OCI-LY1 (cell line): ENCODE data around the gene FAM3D.

ENCODE experiments used
- H2AFZ ChIP-seq: fragments of 200-600 bp; sonication (generic), shearing (Covaris generic); 2 replicates; pipeline ENCODE4 v1.6.0; 2014; ENCODE audit warnings: antibody characterized with exemption, mild to moderate bottlenecking, low read length
- H3F3A ChIP-seq: fragments of 200-600 bp; sonication (generic), shearing (Covaris generic); 2 replicates; pipeline ENCODE4 v1.6.0; 2014; ENCODE audit warnings: mild to moderate bottlenecking, antibody characterized with exemption, low read length, moderate library complexity; ENCODE audit not compliant: insufficient read depth
- H3K27ac ChIP-seq: fragments of 200-600 bp; sonication (generic); 2 replicates; pipeline ENCODE4 v1.5.1; 2014; ENCODE audit warnings: low read length, mixed run types, mild to moderate bottlenecking, low read depth; ENCODE audit not compliant: poor library complexity, severe bottlenecking
- H3K27me3 ChIP-seq: fragments of 200-600 bp; sonication (generic); 2 replicates; pipeline ENCODE4 v1.6.0; 2014; ENCODE audit warnings: antibody characterized with exemption, mild to moderate bottlenecking, low read length, moderate library complexity; ENCODE audit not compliant: insufficient read depth
- H3K36me3 ChIP-seq: fragments of 200-600 bp; sonication (generic); 2 replicates; pipeline ENCODE4 v1.6.1; 2014; ENCODE audit warnings: mild to moderate bottlenecking, antibody characterized with exemption, low read length, moderate library complexity, mixed read lengths; ENCODE audit not compliant: insufficient read depth
- H3K4me1 ChIP-seq: fragments of 200-600 bp; sonication (generic); 2 replicates; pipeline ENCODE4 v1.5.1; 2014; ENCODE audit warnings: mild to moderate bottlenecking, low read length, moderate library complexity; ENCODE audit not compliant: insufficient read depth, severe bottlenecking
- H3K4me2 ChIP-seq: fragments of 200-600 bp; sonication (generic), shearing (Covaris generic); 2 replicates; pipeline ENCODE4 v1.6.1; 2014; ENCODE audit warnings: low read length
- H3K4me3 ChIP-seq: fragments of 200-600 bp; sonication (generic); 2 replicates; pipeline ENCODE4 v1.5.1; 2014; ENCODE audit warnings: low read length, low read depth, mild to moderate bottlenecking, mixed read lengths; ENCODE audit not compliant: poor library complexity, severe bottlenecking
- H3K79me2 ChIP-seq: fragments of 200-600 bp; shearing (Covaris generic); 2 replicates; pipeline ENCODE4 v1.6.1; 2016; ENCODE audit warnings: mixed run types, low read length, mixed read lengths; ENCODE audit not compliant: insufficient read depth
- H3K9ac ChIP-seq: fragments of 200-600 bp; sonication (generic), shearing (Covaris generic); 2 replicates; pipeline ENCODE4 v1.6.1; 2014; ENCODE audit warnings: mild to moderate bottlenecking, low read length, mixed read lengths
- H3K9me2 ChIP-seq: fragments of 200-600 bp; sonication (generic), shearing (Covaris generic); 2 replicates; pipeline ENCODE4 v1.6.1; 2014; ENCODE audit warnings: low read depth, mild to moderate bottlenecking, low read length, mixed read lengths
- H3K9me3 ChIP-seq: fragments of 200-600 bp; shearing (Covaris generic); 2 replicates; pipeline ENCODE4 v1.6.1; 2014; ENCODE audit warnings: low read length, mixed read lengths
- H4K20me1 ChIP-seq: fragments of 200-600 bp; sonication (generic), shearing (Covaris generic); 2 replicates; pipeline ENCODE4 v1.6.0; 2016; ENCODE audit warnings: mild to moderate bottlenecking, low read length; ENCODE audit not compliant: insufficient read depth
- EZH2 ChIP-seq: fragments of 200-600 bp; sonication (generic), shearing (Covaris generic); IDR thresholded peaks from 2 replicates; pipeline ENCODE4 v1.8.0; 2017; ENCODE audit warnings: borderline replicate concordance, mixed run types, mild to moderate bottlenecking, antibody characterized with exemption, low read length, moderate library complexity, mixed read lengths
- TF ChIP-seq, protein P1 (sequence below): fragments of 200-600 bp; sonication (generic), shearing (Covaris generic); IDR thresholded peaks from 2 replicates; pipeline ENCODE4 v1.5.1; 2017; ENCODE audit warnings: mild to moderate bottlenecking, antibody characterized with exemption, low read length, moderate library complexity, mixed read lengths

Gene FAM3D

DNA sequence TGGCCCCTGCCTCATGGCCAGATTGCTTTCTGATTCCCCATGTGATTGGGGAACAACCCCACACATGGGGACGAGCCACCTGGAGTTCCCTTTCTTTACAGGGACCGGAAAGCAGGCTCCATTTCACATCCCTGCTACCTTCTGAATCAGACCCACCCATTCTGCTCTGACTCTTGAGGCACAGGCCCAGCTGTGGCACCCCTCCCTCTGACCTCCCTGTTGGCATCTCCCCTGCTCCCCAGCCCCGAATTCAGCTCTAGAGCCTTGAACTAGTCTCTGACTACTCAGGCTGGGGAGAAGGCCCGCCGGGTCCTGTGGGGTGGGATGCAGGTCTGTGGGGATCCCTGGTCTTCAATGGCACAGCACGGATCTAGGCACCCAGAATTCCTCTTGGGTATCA lies 12.1 kb downstream of the FAM3D start:
- Histone ChIP-seq H3K36me3 (no peaks in the 10 kb centered on the region), H3K4me2 (no peak overlapping the region), H3K27me3 (no peaks in the 10 kb centered on the region), H2AFZ (no peak overlapping the region), H4K20me1 (no peaks in the 10 kb centered on the region), H3K9me2 (no peaks in the 10 kb centered on the region), H3K79me2 (no peaks in the 10 kb centered on the region), H3K27ac (no peak overlapping the region), H3K4me1 (no peaks in the 10 kb centered on the region), H3K4me3 (no peak overlapping the region), H3F3A (no peaks in the 10 kb centered on the region), H3K9ac (no peak overlapping the region), H3K9me3 (no peaks in the 10 kb centered on the region)
- TF ChIP-seq, protein P1, sequence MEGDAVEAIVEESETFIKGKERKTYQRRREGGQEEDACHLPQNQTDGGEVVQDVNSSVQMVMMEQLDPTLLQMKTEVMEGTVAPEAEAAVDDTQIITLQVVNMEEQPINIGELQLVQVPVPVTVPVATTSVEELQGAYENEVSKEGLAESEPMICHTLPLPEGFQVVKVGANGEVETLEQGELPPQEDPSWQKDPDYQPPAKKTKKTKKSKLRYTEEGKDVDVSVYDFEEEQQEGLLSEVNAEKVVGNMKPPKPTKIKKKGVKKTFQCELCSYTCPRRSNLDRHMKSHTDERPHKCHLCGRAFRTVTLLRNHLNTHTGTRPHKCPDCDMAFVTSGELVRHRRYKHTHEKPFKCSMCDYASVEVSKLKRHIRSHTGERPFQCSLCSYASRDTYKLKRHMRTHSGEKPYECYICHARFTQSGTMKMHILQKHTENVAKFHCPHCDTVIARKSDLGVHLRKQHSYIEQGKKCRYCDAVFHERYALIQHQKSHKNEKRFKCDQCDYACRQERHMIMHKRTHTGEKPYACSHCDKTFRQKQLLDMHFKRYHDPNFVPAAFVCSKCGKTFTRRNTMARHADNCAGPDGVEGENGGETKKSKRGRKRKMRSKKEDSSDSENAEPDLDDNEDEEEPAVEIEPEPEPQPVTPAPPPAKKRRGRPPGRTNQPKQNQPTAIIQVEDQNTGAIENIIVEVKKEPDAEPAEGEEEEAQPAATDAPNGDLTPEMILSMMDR: no peak
- TF ChIP-seq EZH2: no peak

DNA sequence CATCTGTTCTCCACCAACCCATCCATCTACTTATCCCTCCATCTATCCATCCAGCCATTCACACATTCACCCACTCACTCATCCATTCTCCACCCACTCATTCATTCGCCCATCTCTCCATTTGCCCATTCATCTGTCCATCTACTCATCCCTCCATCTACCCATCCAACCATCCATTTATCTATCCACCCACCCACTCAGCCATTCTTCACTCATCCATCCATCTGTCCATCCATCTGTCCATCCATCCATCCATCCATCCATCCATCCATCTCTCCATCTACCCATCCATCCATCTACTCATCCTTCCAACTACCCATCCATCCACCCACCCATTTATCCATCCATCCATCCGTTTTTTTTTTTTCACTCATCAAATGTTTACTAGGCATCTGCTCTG lies 13.9 kb downstream of the FAM3D start:
- no peaks in the 10 kb centered on the region for H4K20me1 ChIP-seq
- no peak overlapping the region for H3K4me2 ChIP-seq
- H3K9me3 ChIP-seq: no peaks in the 10 kb centered on the region
- no peak overlapping the region for H2AFZ ChIP-seq
- no peaks in the 10 kb centered on the region for H3K79me2 ChIP-seq
- TF ChIP-seq, protein P1: no peak
- no peak for TF ChIP-seq EZH2
- H3F3A ChIP-seq: no peaks in the 10 kb centered on the region
- H3K36me3 ChIP-seq: no peaks in the 10 kb centered on the region
- H3K27me3 ChIP-seq: no peaks in the 10 kb centered on the region
- H3K4me3 ChIP-seq: no peak overlapping the region
- no peaks in the 10 kb centered on the region for H3K4me1 ChIP-seq
- no peak overlapping the region for H3K27ac ChIP-seq
- no peak overlapping the region for H3K9ac ChIP-seq
- H3K9me2 ChIP-seq: no peaks in the 10 kb centered on the region

DNA sequence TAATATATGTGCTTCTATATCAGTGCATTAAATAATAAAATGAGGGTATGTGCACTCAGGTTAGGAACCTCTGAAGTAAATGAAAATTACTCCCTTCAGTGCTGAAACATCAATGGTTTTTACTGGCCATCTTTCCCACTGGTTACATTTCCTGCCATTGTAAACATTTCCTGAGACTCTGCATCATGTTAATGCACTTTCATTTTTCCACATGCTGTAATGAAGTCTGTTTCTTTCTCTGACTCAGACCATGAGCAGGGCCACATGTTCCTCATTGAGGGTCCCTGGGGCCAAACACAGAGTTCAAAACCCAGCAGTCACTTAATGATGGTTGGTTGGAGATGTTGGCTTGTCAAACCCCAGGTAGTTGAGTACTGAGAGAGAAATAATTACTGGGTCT lies 15.3 kb downstream of the FAM3D start:
- Histone ChIP-seq H3K9me2 (no peaks in the 10 kb centered on the region), H3K4me3 (no peak overlapping the region)
- TF ChIP-seq, protein P1: no peak
- no peak for TF ChIP-seq EZH2

More for the DNA sequence above, 15.3 kb downstream of the FAM3D start:
- H3K4me2 ChIP-seq: no peak overlapping the region
- no peaks in the 10 kb centered on the region for H3F3A ChIP-seq
- H4K20me1 ChIP-seq: no peaks in the 10 kb centered on the region
- no peak overlapping the region for H2AFZ ChIP-seq
- no peaks in the 10 kb centered on the region for H3K27me3 ChIP-seq
- no peaks in the 10 kb centered on the region for H3K36me3 ChIP-seq
- no peak overlapping the region for H3K9ac ChIP-seq
- no peak overlapping the region for H3K27ac ChIP-seq
- H3K9me3 ChIP-seq: no peaks in the 10 kb centered on the region
- H3K79me2 ChIP-seq: no peaks in the 10 kb centered on the region
- H3K4me1 ChIP-seq: no peaks in the 10 kb centered on the region
